SK-N-SH (cell line): ENCODE measurements around the gene NTN5. TPM values are rescaled to one million over a fixed set of nuclear protein-coding genes. Genes with fewer than 3 reads are reported as not detected.

ENCODE experiments used
- CTCF ChIA-PET: fragments of 300-600, 350-600 bp; formaldehyde crosslinking; extraction: SDS; loops from one replicate; lab custom pipeline; 2021; lab: Yijun Ruan, JAX
- POLR2A ChIA-PET: fragments of 350-600 bp; sonication (Branson Sonifier 250); formaldehyde crosslinking; extraction: SDS; loops from one replicate; lab custom pipeline; 2020; ENCODE audit warnings: antibody characterized with exemption, inconsistent platforms; lab: Yijun Ruan, JAX
- DNase-seq: peaks from one replicate; pipeline ENCODE4 v3.0.0; 2012
- H2AFZ ChIP-seq: fragments of 200-600 bp; sonication (generic); 2 replicates; pipeline ENCODE4 v1.8.1; 2016; ENCODE audit warnings: antibody characterized with exemption, mild to moderate bottlenecking, low read depth
- H3F3A ChIP-seq: fragments of 200-600 bp; sonication (generic); replicated peaks from 2 replicates; pipeline ENCODE3; 2016; ENCODE audit warnings: antibody characterized with exemption, mild to moderate bottlenecking; ENCODE audit not compliant: insufficient read depth
- H3K27ac ChIP-seq, 2 experiments: fragments of 200-500 bp in 1 of 2; fragments of 200-600 bp in 1 of 2; sonication (Bioruptor generic) in 1 of 2; sonication (generic), shearing (Covaris generic) in 1 of 2; 2 replicates each; pipeline versions ENCODE4 v1.5.1 to v1.6.1; 2014 to 2016; ENCODE audit warnings: low read depth in 2 of 2, inconsistent platforms in 1 of 2, low read length in 1 of 2, mild to moderate bottlenecking in 1 of 2, mixed read lengths in 1 of 2
- H3K27me3 ChIP-seq: fragments of 200-600 bp; sonication (generic), shearing (Covaris generic); 2 replicates; pipeline ENCODE4 v1.6.1; 2016; ENCODE audit warnings: mixed run types; ENCODE audit not compliant: insufficient read depth
- H3K36me3 ChIP-seq, 2 experiments: fragments of 200-500 bp in 1 of 2; fragments of 200-600 bp in 1 of 2; sonication (Bioruptor generic) in 1 of 2; sonication (generic) in 1 of 2; replicated peaks in 1 of 2; 2 replicates each; pipeline versions ENCODE3 to v1.5.1; 2014 to 2016; ENCODE audit warnings: low read length in 1 of 2, mild to moderate bottlenecking in 1 of 2; ENCODE audit not compliant: insufficient read depth in 2 of 2, control insufficient read depth in 1 of 2
- H3K4me1 ChIP-seq, 2 experiments: fragments of 200-500 bp in 1 of 2; fragments of 200-600 bp in 1 of 2; sonication (Bioruptor generic) in 1 of 2; sonication (generic), shearing (Covaris generic) in 1 of 2; 2 replicates each; pipeline versions ENCODE4 v1.5.1 to v1.6.1; 2014 to 2016; ENCODE audit warnings: low read depth in 1 of 2, low read length in 1 of 2, mixed run types in 1 of 2; ENCODE audit not compliant: insufficient read depth in 2 of 2, control insufficient read depth in 1 of 2
- H3K4me2 ChIP-seq: fragments of 200-600 bp; sonication (generic), shearing (Covaris generic); 2 replicates; pipeline ENCODE4 v1.6.1; 2017; ENCODE audit warnings: mixed run types
- H3K4me3 ChIP-seq, 2 experiments: fragments of 200-500 bp in 1 of 2; fragments of 200-600 bp in 1 of 2; sonication (Bioruptor generic) in 1 of 2; sonication (generic), shearing (Covaris generic) in 1 of 2; 2 replicates each; pipeline versions ENCODE4 v1.5.1 to v1.8.1; 2014 to 2016; ENCODE audit warnings: low read depth in 2 of 2, inconsistent platforms in 1 of 2, low read length in 1 of 2, mild to moderate bottlenecking in 1 of 2, mixed read lengths in 1 of 2, moderate library complexity in 1 of 2
- H3K79me2 ChIP-seq: fragments of 200-600 bp; sonication (generic); 2 replicates; pipeline ENCODE4 v1.8.1; 2017; ENCODE audit warnings: mild to moderate bottlenecking; ENCODE audit not compliant: insufficient read depth
- H3K9ac ChIP-seq: fragments of 200-600 bp; sonication (generic); 2 replicates; pipeline ENCODE4 v1.6.1; 2017; ENCODE audit warnings: mixed run types
- H3K9me2 ChIP-seq: fragments of 200-600 bp; sonication (generic); 2 replicates; pipeline ENCODE4 v1.6.1; 2017; ENCODE audit warnings: mixed run types
- H3K9me3 ChIP-seq: fragments of 200-600 bp; sonication (generic); 2 replicates; pipeline ENCODE4 v1.6.1; 2017; ENCODE audit warnings: mixed run types, mild to moderate bottlenecking, moderate library complexity
- H4K20me1 ChIP-seq: fragments of 200-600 bp; sonication (generic); 2 replicates; pipeline ENCODE4 v1.6.1; 2017; ENCODE audit warnings: mild to moderate bottlenecking, mixed run types; ENCODE audit not compliant: insufficient read depth
- CHD2 ChIP-seq: fragments of 150-350 bp; IDR thresholded peaks from 2 replicates; pipeline ENCODE4 v1.6.1; 2018; ENCODE audit warnings: low read length; ENCODE audit not compliant: partially characterized antibody
- EP300 ChIP-seq, 2 experiments: IDR thresholded peaks; 2 replicates each; pipeline versions ENCODE4 v1.4.0 to v1.6.1; 2012; ENCODE audit warnings: borderline replicate concordance in 1 of 2, low read depth in 1 of 2, low read length in 1 of 2
- EZH2phosphoT487 ChIP-seq: fragments of 200-600 bp; sonication (generic); IDR thresholded peaks from 2 replicates; pipeline ENCODE4 v1.6.1; 2017; ENCODE audit warnings: low read depth, mixed run types, mild to moderate bottlenecking, antibody characterized with exemption, moderate library complexity, borderline replicate concordance
- FOXM1 ChIP-seq: IDR thresholded peaks from 2 replicates; pipeline ENCODE4 v1.4.0; 2012; ENCODE audit warnings: low read depth, mild to moderate bottlenecking
- MAX ChIP-seq: IDR thresholded peaks from 2 replicates; pipeline ENCODE4 v1.4.0; 2012; ENCODE audit warnings: low read depth
- NFIC ChIP-seq: IDR thresholded peaks from 2 replicates; pipeline ENCODE4 v1.4.0; 2012; ENCODE audit warnings: borderline replicate concordance
- TAF1 ChIP-seq: IDR thresholded peaks from 2 replicates; pipeline ENCODE4 v1.6.1; 2012; ENCODE audit warnings: low read depth, mild to moderate bottlenecking, low read length, moderate library complexity, borderline replicate concordance
- USF1 ChIP-seq: IDR thresholded peaks from 2 replicates; pipeline ENCODE4 v1.4.0; 2012; ENCODE audit warnings: low read depth, borderline replicate concordance
- WGBS: methylation state at CpG from one replicate; pipeline ENCODE4 v1.1.6; 2017; ENCODE audit warnings: low lambda C conversion rate; 5-methylcytosine and 5-hydroxymethylcytosine counted together
- polyA plus RNA-seq, 3 experiments: library from polyadenylated mRNA; depleted of rRNA; stranded (reverse); fragments of >200 nt; gene quantifications; 2 replicates each; pipeline ENCODE4 v1.2.3, GENCODE V29; 2012

NTN5 gene
- polyA plus RNA-seq, 1 of the 3 experiments (the other 2 are of a cell fraction): 0.74 TPM

- WGBS: 2% methylated on average over 6 of the region's 6 CpGs
- no peak for DNase-seq
- H3K9me3 ChIP-seq: no peaks in the 10 kb centered on the region
- peaks cover 4 to 6% of the 10 kb centered on the region in 2 experiments; a peak in 2 of 4 replicates for H3K4me1 ChIP-seq
- H3K79me2 ChIP-seq: no peaks in the 10 kb centered on the region
- no peaks in the 10 kb centered on the region for H3K36me3 ChIP-seq
- peak overlapping the region; percentile 43 to 74 for H3K4me3 ChIP-seq
- H2AFZ ChIP-seq: peak overlapping the region; percentile 96
- ChIA-PET CTCF (interaction anchor here (0.6 to 2.7 kb wide), 25 partner anchors 8 to 325 kb away, joined by 3 to 35 read pairs (median 5); partner anchors contain the start of genes BAX, FUT1 and HSD17B14), POLR2A (interaction anchor here (0.8 to 1.9 kb wide), 8 partner anchors 11 to 102 kb away, joined by 3 to 9 read pairs (median 6); partner anchors contain the start of genes RPL18 and SPHK2)
- peak overlapping the region; percentile 99 for H3K4me2 ChIP-seq
- H3K27ac ChIP-seq: peak overlapping the region; percentile 54 to 69; a peak in 3 of 4 replicates
- no peak for TF ChIP-seq USF1
- no peak for TF ChIP-seq FOXM1
- no peak for TF ChIP-seq EZH2phosphoT487
- no peaks in the 10 kb centered on the region for H4K20me1 ChIP-seq
- peaks cover 11% of the 10 kb centered on the region for H3F3A ChIP-seq
- no peaks in the 10 kb centered on the region for H3K27me3 ChIP-seq
- H3K9ac ChIP-seq: peak overlapping the region; percentile 55
- no peaks in the 10 kb centered on the region for H3K9me2 ChIP-seq
Measured at GRCh38 chr19:48645620-48646000, 27.2 kb downstream of the NTN5 start.

- Histone ChIP-seq H3K4me3 (peak overlapping the region; percentile 43 to 74), H3K9me2 (no peaks in the 10 kb centered on the region), H3K36me3 (no peaks in the 10 kb centered on the region), H3K9ac (peak overlapping the region; percentile 55; the same call in 1 of the 2 replicates), H3K27me3 (no peaks in the 10 kb centered on the region), H3F3A (peaks cover 11% of the 10 kb centered on the region), H4K20me1 (no peaks in the 10 kb centered on the region), H3K27ac (peak overlapping the region; percentile 54 to 69; a peak in 3 of 4 replicates), H3K4me2 (peak overlapping the region; percentile 99), H3K9me3 (no peaks in the 10 kb centered on the region), H3K79me2 (no peaks in the 10 kb centered on the region), H2AFZ (peak overlapping the region; percentile 96), H3K4me1 (peaks cover 4 to 6% of the 10 kb centered on the region in 2 experiments; a peak in 2 of 4 replicates)
- ChIA-PET CTCF (interaction anchor here (0.7 to 2.7 kb wide), 20 partner anchors 9 to 326 kb away, joined by 3 to 35 read pairs (median 5); partner anchors contain the start of genes BAX, FUT1 and HSD17B14), POLR2A (interaction anchor here (0.8 to 1.9 kb wide), 6 partner anchors 10 to 102 kb away, joined by 3 to 9 read pairs (median 6); partner anchors contain the start of genes RPL18 and SPHK2)
- WGBS: 3% methylated on average over 20 of the region's 25 CpGs
- TF ChIP-seq CHD2 (peak; percentile 84), FOXM1 (no peak), TAF1 (no peak), NFIC (no peak), MAX (0 out of 2 replicates have a peak, but pooled peaks have one; percentile 14), EP300 (IDR thresholded peaks at IDR 0.05; ENCODE audit: borderline replicate concordance in 1 of 2, low read depth in 1 of 2, low read length in 1 of 2) (no peak)
- peak; percentile 80 for DNase-seq
Measured at GRCh38 chr19:48644839-48645619, 27.8 kb downstream of the NTN5 start.
